ENCODE measurements around the gene SLAMF1. TPM values are rescaled to one million over a fixed set of nuclear protein-coding genes. Genes with fewer than 3 reads are reported as not detected.

Gene SLAMF1
- total and polyA plus RNA-seq, 2 donors (not counting 1 experiment from before 2014, with no cell fraction given) = 20.7 to 42.3 TPM

DNA sequence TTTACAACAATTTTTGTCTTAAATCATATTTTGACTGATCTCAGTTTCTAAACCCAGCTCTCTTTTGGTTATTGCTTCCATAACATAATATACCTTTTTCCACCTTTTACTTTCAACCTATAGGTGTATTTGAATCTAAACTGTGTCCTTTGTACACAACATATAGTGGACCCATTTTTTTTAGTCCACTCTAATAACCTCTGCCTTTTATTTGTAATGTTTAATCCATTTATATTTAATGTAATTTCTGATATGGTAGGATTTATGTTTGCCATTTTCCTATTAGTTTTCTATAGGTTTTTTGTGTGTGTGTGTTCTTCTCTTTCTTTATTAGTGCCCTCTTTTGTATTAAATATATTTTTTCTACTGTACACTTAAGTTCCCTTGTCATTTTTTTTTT, 22.4 kb upstream of the SLAMF1 start:
- Histone ChIP-seq H3K9me3 (ENCODE audit: control extremely low read depth in 1 of 3, control insufficient read depth in 2 of 3, insufficient read depth in 1 of 3, low read length in 2 of 3) (peaks cover 0 to 6% (median 4%) of the 10 kb centered on the region in 3 donors), H3K79me2 (ENCODE audit: control insufficient read depth, insufficient read depth, low read length) (peaks cover 30% of the 10 kb centered on the region), H2AFZ (ENCODE audit: insufficient read depth, low read depth, low read length, poor library complexity, severe bottlenecking) (no peak overlapping the region), H3K4me1 (ENCODE audit: control insufficient read depth in 2 of 2, insufficient read depth in 2 of 2, low read length in 2 of 2) (peaks cover 56 to 61% of the 10 kb centered on the region in 2 donors), H3K9ac (ENCODE audit: low read length) (no peak overlapping the region), H3K27ac (ENCODE audit: low read length in 2 of 2) (no peak overlapping the region), H3K4me2 (replicated peaks; ENCODE audit: low read depth, low read length, poor library complexity, severe bottlenecking) (no peak overlapping the region), H3K27me3 (replicated peaks in 1 of 4; ENCODE audit: control extremely low read depth in 1 of 4, control insufficient read depth in 3 of 4, insufficient read depth in 4 of 4, low read length in 3 of 4) (no peaks in the 10 kb centered on the region), H3K36me3 (replicated peaks in 1 of 2; ENCODE audit: control extremely low read depth in 1 of 2, control insufficient read depth in 1 of 2, extremely low read depth in 1 of 2, insufficient read depth in 2 of 2, low read length in 1 of 2) (no peaks in the 10 kb centered on the region), H4K20me1 (ENCODE audit: control insufficient read depth, insufficient read depth, low read length, poor library complexity, severe bottlenecking) (no peaks in the 10 kb centered on the region), H3K4me3 (ENCODE audit: control extremely low read depth in 1 of 5, extremely low read depth in 1 of 5, insufficient read depth in 1 of 5, low read depth in 2 of 5, low read length in 4 of 5) (no peak overlapping the region)
- H3K9me3 Mint-ChIP-seq (ENCODE audit: insufficient read depth) = no peaks in the 10 kb centered on the region
- no peak overlapping the region for H3K4me3 Mint-ChIP-seq
- TF ChIP-seq, protein P1, sequence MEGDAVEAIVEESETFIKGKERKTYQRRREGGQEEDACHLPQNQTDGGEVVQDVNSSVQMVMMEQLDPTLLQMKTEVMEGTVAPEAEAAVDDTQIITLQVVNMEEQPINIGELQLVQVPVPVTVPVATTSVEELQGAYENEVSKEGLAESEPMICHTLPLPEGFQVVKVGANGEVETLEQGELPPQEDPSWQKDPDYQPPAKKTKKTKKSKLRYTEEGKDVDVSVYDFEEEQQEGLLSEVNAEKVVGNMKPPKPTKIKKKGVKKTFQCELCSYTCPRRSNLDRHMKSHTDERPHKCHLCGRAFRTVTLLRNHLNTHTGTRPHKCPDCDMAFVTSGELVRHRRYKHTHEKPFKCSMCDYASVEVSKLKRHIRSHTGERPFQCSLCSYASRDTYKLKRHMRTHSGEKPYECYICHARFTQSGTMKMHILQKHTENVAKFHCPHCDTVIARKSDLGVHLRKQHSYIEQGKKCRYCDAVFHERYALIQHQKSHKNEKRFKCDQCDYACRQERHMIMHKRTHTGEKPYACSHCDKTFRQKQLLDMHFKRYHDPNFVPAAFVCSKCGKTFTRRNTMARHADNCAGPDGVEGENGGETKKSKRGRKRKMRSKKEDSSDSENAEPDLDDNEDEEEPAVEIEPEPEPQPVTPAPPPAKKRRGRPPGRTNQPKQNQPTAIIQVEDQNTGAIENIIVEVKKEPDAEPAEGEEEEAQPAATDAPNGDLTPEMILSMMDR (IDR thresholded peaks at IDR 0.05) = no peak
- TF ChIP-seq EZH2 (IDR thresholded peaks at IDR 0.05; ENCODE audit: borderline replicate concordance, insufficient read depth, low read depth, low read length, poor library complexity, severe bottlenecking) = no peak
- DNase-seq = no peak
- no peak overlapping the region for H3K27ac Mint-ChIP-seq
- no peak for ATAC-seq (ENCODE audit: low read depth)
- intact Hi-C loops (cut with micrococcal nuclease) = no loop called here
- POLR2A ChIA-PET = no interaction called here
- CTCF ChIA-PET = interaction anchor here (2.8 kb wide), 1 partner anchor 29 kb away, joined by 8 read pairs; no protein-coding TSS in a partner anchor
- H3K27me3 Mint-ChIP-seq = no peaks in the 10 kb centered on the region
- peaks cover 39% of the 10 kb centered on the region for H3K4me1 Mint-ChIP-seq

DNA sequence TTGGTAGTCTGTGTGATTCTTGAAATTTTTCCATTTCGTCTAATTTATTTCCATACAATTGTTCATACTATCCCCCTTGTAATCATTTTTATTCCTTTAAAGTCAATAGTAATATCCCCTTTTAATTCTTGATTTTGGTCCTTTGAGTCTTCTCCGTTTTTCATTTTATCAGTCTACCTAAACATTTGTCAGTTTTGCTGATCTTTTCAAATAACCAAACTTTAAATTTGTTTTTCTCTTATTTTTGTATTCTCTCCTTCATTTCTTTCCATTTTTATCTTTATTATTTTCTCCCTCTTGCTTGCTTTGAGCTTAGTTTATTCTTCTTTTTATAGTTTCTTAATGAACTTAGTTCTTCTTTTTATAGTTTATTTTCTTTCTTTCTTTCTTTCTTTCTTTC, 21.1 kb upstream of the SLAMF1 start:
- Histone ChIP-seq H3K4me1 (ENCODE audit: control insufficient read depth in 2 of 2, insufficient read depth in 2 of 2, low read length in 2 of 2) (peaks cover 56 to 61% of the 10 kb centered on the region in 2 donors), H3K4me3 (ENCODE audit: control extremely low read depth in 1 of 5, extremely low read depth in 1 of 5, insufficient read depth in 1 of 5, low read depth in 2 of 5, low read length in 4 of 5) (no peak overlapping the region), H3K9me3 (ENCODE audit: control extremely low read depth in 1 of 3, control insufficient read depth in 2 of 3, insufficient read depth in 1 of 3, low read length in 2 of 3) (peaks cover 0 to 6% (median 4%) of the 10 kb centered on the region in 3 donors), H3K27me3 (replicated peaks in 1 of 4; ENCODE audit: control extremely low read depth in 1 of 4, control insufficient read depth in 3 of 4, insufficient read depth in 4 of 4, low read length in 3 of 4) (no peaks in the 10 kb centered on the region), H3K9ac (ENCODE audit: low read length) (no peak overlapping the region), H3K36me3 (replicated peaks in 1 of 2; ENCODE audit: control extremely low read depth in 1 of 2, control insufficient read depth in 1 of 2, extremely low read depth in 1 of 2, insufficient read depth in 2 of 2, low read length in 1 of 2) (no peaks in the 10 kb centered on the region), H3K4me2 (replicated peaks; ENCODE audit: low read depth, low read length, poor library complexity, severe bottlenecking) (no peak overlapping the region), H4K20me1 (ENCODE audit: control insufficient read depth, insufficient read depth, low read length, poor library complexity, severe bottlenecking) (no peaks in the 10 kb centered on the region), H3K79me2 (ENCODE audit: control insufficient read depth, insufficient read depth, low read length) (peaks cover 33% of the 10 kb centered on the region), H2AFZ (ENCODE audit: insufficient read depth, low read depth, low read length, poor library complexity, severe bottlenecking) (no peak overlapping the region), H3K27ac (ENCODE audit: low read length in 2 of 2) (no peak overlapping the region)
- Mint-ChIP-seq H3K27ac (no peak overlapping the region), H3K4me1 (peaks cover 52% of the 10 kb centered on the region), H3K27me3 (no peaks in the 10 kb centered on the region), H3K4me3 (no peak overlapping the region), H3K9me3 (ENCODE audit: insufficient read depth) (no peaks in the 10 kb centered on the region)
- CTCF ChIA-PET = interaction anchor here (0.6 to 2.8 kb wide), 7 partner anchors 13 to 224 kb away, joined by 3 to 8 read pairs (median 3); partner anchors contain the start of gene SLAMF1
- DNase-seq (no peak), ATAC-seq (ENCODE audit: low read depth) (no peak)
- POLR2A ChIA-PET = no interaction called here
- WGBS (ENCODE audit: insufficient coverage) = no CpG with 5 or more reads among the region's 2 CpGs
- intact Hi-C loops (cut with micrococcal nuclease) = no loop called here
- TF ChIP-seq, protein P1 (IDR thresholded peaks at IDR 0.05) = no peak
- no peak for TF ChIP-seq EZH2 (IDR thresholded peaks at IDR 0.05; ENCODE audit: borderline replicate concordance, insufficient read depth, low read depth, low read length, poor library complexity, severe bottlenecking)
